ENCODE data around the gene ZBED4.
"Not testable (repeated sequence)": the region's sequence is repeated elsewhere in the genome, so short reads cannot be mapped to it uniquely, and the experiment has no call there.

ZBED4 gene

GRCh38 chr22:49827271-49827852, 26.3 kb upstream of the ZBED4 start:
- DNase-seq (ENCODE audit: low read depth): no peak

DNA sequence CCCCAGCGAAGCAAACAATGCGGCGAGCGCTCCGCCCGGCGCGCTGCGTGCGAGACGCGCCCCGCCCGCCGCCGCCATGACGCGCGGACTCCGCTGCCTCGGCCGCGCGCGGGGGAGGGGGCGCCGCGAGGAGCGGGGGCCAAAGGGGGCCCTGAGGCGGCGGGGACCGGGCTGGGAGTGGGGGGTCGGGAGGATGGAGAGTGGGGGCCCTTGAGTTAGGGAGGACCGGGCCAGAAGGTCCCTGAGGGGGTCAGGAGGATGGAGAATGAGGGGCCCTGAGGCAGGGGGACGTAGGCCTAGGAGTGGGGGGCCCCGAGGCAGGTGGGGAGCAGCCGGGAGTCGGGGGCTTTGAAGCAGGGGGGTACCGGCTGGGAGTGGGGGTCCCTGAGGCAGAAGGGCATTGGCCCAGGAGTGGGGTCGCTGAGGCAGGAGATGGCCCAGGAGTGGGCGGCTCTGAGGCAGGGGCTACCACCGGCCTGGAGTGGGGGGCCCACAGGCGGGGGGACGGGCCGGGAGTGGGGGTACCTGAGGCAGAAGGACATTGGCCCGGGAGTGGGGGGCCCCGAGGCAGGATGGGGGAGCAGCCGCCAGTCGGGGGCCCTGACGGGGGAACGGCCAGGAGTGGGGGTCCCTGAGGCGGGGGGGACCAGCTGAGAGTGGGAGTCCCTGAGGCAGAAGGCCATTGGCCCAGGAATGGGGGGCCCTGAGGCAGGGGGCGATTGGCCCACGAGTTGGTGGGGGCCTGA, 25.6 kb upstream of the ZBED4 start, which contains the start of gene BRD1:
TSS of gene BRD1 (minus strand) at position 21 of the 746 bp plus-strand sequence. CDS start 3,556 bp downstream, outside the sequence.
- no peak for DNase-seq (ENCODE audit: low read depth)

DNA sequence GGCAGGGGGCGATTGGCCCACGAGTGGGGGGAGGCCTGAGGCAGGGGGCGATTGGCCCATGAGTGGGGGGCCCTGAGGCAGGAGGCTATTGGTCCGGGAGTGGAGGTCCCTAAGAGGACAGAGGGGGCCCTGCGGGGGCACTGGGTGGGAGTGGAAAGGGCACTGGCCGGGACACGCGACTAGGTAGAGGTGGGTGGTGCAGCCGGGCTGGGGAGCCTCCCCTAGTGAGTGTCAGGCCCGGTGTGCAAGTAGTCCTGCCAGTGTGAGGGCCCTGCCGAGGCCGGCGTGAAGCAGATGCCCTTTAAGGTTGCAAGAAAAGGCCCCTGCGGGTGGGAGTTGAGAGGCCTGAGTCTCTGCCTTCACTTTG, 25.1 kb upstream of the ZBED4 start:
- no peak for DNase-seq (ENCODE audit: low read depth)

- no peak for DNase-seq (ENCODE audit: low read depth)
Measured at GRCh38 chr22:49829044-49829853, 24.4 kb upstream of the ZBED4 start.

- DNase-seq (ENCODE audit: low read depth): no peak
Measured at GRCh38 chr22:49833340-49834007, 20.2 kb upstream of the ZBED4 start.

DNA sequence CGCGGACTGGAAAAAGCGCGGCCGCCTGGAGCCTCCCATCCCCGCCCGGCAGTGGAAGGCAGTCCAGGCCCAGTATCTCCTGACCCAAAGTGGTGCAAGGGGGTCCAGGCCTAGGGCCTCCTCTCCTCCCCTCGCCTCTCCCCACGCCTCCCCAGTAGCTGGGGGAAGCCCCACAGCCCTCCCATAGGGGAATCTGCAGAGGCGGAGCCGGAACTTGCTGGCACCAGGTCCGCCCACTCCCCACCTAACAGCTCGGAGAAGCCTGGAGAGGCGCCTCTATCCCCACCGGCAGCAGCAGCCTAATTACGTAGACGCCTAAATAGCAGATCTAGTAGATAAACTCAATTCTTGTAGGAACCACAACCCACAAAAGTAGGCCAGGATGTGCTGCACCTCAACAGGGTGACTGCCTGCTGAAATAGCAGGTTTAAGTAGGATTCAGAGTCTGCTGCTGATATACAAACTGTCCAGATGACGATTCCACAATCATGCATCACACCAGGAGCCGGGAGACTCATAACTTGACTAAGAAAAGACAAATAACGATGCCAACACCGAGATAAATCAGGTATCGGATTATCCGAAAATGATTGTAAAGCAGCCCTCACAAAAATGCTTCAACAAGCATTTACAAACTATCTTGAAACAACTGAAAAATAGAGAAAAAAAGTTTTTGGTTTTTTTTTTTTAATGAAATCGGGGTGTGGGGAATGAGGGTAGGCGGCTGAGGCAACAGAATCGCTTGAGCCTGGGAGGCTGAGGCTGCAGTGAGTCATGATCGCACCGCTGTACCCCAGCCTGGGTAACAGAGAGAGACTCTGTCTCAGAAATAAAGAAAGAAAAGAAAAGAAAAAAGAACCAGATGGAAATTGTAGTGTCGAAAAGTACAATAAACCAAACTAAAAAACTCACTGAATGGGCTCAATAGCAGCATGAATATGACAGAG, 14.6 kb upstream of the ZBED4 start:
- DNase-seq (ENCODE audit: low read depth): peak; percentile 69

DNA sequence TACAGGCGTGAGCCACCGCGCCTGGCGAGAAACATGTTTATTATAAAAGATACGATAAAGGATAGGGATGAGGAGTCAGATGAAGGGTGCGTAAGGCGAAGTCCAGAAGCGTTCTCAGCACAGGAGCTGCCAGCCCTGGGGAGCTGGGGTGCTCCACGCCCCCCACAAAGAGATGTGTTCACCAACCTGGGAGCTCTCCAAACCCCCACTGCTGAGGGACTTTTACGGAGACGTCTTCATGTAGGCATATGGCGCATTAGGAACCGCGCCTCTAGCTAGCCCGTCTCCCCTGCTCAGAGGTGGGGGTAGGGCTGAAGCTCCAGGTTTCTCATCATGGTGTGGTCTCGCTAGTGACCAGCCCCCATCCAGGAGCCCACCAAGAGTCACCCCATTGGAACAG, 8.4 kb upstream of the ZBED4 start:
- DNase-seq (ENCODE audit: low read depth): no peak

- DNase-seq (ENCODE audit: low read depth): no peak
Measured at GRCh38 chr22:49845666-49846459, 7.8 kb upstream of the ZBED4 start.

- DNase-seq (ENCODE audit: low read depth): no peak
Measured at GRCh38 chr22:49847751-49848689, 5.6 kb upstream of the ZBED4 start.

- no peak for DNase-seq (ENCODE audit: low read depth)
Measured at GRCh38 chr22:49848690-49849160, 4.9 kb upstream of the ZBED4 start.

- DNase-seq (ENCODE audit: low read depth): no peak
Measured at GRCh38 chr22:49849161-49850020, 4.3 kb upstream of the ZBED4 start.

- DNase-seq (ENCODE audit: low read depth): no peak
Measured at GRCh38 chr22:49850021-49850911, 3.4 kb upstream of the ZBED4 start.

DNA sequence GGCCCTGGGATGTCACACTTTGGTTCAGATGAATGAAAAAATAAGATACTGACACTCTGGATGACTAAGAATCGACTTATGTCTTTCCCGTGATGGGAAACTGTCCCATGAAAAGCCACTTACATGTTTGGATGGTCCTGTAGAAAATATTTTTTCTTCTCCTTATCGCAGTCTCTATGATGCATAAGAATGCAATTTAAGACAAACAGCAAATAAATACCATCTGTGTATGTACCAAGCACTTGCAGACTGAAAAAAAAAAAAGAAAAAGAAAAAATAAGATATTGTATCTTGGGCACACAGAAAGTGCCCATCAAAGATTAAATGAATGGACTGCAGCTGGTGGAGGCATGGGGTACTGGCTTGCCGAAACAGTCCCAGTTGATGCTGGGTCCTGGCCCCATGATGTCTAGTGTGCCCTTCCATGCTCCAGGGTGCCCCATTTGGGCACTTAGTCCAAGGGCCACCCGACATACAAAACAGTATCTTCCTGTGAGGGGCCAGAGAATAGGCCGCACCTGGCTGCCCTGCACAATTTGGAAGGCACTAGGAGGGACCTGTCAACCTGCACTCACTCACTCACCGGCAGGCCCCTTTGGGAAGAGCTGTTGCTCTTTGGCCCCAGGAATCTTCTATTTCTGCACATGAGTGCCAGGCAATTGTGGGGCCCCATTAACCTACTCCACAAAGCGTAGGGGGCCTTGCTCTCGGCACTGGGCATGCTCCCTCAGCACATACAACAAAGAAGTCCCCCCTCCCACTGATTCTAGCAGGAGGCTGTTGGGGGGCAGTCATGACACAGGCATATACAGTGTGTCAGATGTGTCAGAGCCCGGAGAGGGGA, 2.5 kb upstream of the ZBED4 start:
- no peak for DNase-seq (ENCODE audit: low read depth)

DNA sequence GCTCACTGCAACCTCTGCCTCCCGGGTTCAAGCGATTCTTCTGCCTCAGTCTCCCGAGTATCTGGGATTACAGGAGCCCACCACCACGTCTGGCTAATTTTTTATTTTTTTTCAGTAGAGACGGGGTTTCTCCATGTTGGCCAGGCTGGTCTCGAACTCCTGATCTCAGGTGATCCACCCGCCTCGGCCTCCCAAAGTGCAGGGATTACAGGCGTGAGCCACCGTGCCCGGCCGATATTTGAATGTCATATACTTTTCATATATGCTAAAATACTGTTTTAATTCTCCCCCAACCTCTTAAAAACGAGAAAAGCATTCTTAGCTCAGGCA, 1.1 kb upstream of the ZBED4 start:
- DNase-seq (ENCODE audit: low read depth): not testable (repeated sequence)

- no peak for DNase-seq (ENCODE audit: low read depth)
Measured at GRCh38 chr22:49853981-49854831, 562 bp downstream of the ZBED4 start.
